Muscle layer of duodenum (tissue), 2 donors: ENCODE results near the gene CCM2L.

Source experiments
- H3K27ac ChIP-seq: one replicate; pipeline ENCODE4 v1.7.0; 2013; ENCODE audit warnings: mild to moderate bottlenecking, low read length
- H3K27me3 ChIP-seq: one replicate; pipeline ENCODE4 v1.7.0; 2013; ENCODE audit warnings: low read depth, mild to moderate bottlenecking, control low read depth, low read length
- H3K36me3 ChIP-seq, 2 donors: one replicate each; pipeline ENCODE4 v1.7.0; 2013; ENCODE audit warnings: low read length in 2 of 2, control low read depth in 1 of 2, mild to moderate bottlenecking in 1 of 2; ENCODE audit not compliant: insufficient read depth in 2 of 2, control insufficient read depth in 1 of 2
- H3K4me1 ChIP-seq, 2 donors: one replicate each; pipeline ENCODE4 v1.7.0; 2013; ENCODE audit warnings: low read length in 2 of 2, mild to moderate bottlenecking in 2 of 2, control low read depth in 1 of 2, moderate library complexity in 1 of 2; ENCODE audit not compliant: insufficient read depth in 2 of 2, control insufficient read depth in 1 of 2
- H3K4me3 ChIP-seq, 2 donors: one replicate each; pipeline ENCODE4 v1.7.0; 2013; ENCODE audit warnings: low read length in 2 of 2, low read depth in 1 of 2, mild to moderate bottlenecking in 1 of 2
- H3K9me3 ChIP-seq, 2 donors: one replicate each; pipeline ENCODE4 v1.7.0; 2013; ENCODE audit warnings: low read length in 2 of 2, control low read depth in 1 of 2, mild to moderate bottlenecking in 1 of 2; ENCODE audit not compliant: control insufficient read depth in 1 of 2
- donor health status: healthy.

CCM2L gene

DNA sequence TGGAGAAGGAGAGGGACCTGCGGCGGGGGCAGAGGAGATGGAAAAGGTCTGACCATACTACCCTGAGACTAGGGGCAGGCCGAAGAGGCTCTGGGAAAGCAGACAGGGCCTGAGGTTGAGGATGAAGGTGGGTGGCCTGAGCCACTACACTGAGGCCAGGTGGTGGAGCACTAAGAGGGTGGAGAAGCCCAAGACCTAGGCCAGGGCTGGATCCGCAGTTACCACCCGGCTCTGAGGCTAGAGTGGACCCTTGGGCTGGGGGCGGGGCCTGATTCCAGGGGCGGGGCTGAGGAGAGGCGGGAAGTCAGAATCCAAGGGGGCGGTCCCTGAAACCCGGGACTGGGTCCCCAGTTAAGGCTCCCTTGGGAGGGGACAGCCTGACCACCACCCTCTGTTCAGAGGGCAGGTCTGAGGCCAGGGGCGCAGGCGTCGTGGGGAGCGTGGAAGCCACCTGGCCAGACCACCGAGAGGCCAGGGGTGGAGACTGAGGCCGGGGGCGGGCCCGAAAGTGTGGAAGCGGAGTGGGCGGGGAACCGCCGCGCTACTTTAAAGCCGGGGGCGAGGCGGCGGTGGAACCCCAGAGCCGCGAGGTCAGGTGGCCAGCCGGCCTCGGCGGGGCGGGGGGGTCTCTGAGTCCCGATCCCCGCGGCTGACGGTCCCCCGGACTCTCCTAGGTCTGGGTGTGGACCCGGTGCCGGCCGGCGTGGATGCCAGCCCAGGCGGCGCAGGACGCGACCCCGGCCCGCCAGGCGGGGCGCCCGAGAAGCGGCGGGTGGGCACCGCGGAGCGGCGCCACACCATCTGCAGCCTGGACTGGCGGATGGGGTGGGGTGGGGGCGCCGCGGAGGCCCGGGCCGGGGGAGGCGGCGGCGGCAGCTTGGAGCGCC lies 8.3 kb downstream of the CCM2L start:
- no peak overlapping the region for H3K27ac ChIP-seq
- peaks cover 5 to 9% of the 10 kb centered on the region in 2 donors for H3K4me1 ChIP-seq
- peaks cover 21% of the 10 kb centered on the region for H3K27me3 ChIP-seq
- H3K9me3 ChIP-seq: no peaks in the 10 kb centered on the region
- peak overlapping the region; percentile 26 to 70 for H3K4me3 ChIP-seq
- H3K36me3 ChIP-seq: no peaks in the 10 kb centered on the region

DNA sequence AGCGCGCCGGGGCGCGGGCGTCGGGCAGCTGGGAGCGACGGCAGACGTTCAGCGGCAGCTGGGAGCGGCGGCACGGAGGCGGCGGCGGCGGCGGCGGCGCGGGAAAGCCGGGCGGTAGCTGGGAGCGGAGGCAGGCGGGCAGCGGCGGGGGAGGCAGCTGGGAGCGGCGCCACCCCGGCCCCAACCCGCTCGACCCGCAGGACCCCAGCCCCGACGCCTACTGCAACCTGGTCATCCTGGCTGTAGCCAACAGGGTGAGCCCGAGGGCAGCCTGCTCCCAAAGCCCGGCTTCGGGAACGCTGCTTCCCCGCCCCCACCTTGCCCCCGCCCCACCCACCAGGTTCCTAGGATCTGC lies 8.9 kb downstream of the CCM2L start:
- H3K4me1 ChIP-seq: peaks cover 5 to 9% of the 10 kb centered on the region in 2 donors
- peaks cover 21% of the 10 kb centered on the region for H3K27me3 ChIP-seq
- H3K9me3 ChIP-seq: no peaks in the 10 kb centered on the region
- H3K27ac ChIP-seq: no peak overlapping the region
- no peaks in the 10 kb centered on the region for H3K36me3 ChIP-seq
- H3K4me3 ChIP-seq: no peak overlapping the region

DNA sequence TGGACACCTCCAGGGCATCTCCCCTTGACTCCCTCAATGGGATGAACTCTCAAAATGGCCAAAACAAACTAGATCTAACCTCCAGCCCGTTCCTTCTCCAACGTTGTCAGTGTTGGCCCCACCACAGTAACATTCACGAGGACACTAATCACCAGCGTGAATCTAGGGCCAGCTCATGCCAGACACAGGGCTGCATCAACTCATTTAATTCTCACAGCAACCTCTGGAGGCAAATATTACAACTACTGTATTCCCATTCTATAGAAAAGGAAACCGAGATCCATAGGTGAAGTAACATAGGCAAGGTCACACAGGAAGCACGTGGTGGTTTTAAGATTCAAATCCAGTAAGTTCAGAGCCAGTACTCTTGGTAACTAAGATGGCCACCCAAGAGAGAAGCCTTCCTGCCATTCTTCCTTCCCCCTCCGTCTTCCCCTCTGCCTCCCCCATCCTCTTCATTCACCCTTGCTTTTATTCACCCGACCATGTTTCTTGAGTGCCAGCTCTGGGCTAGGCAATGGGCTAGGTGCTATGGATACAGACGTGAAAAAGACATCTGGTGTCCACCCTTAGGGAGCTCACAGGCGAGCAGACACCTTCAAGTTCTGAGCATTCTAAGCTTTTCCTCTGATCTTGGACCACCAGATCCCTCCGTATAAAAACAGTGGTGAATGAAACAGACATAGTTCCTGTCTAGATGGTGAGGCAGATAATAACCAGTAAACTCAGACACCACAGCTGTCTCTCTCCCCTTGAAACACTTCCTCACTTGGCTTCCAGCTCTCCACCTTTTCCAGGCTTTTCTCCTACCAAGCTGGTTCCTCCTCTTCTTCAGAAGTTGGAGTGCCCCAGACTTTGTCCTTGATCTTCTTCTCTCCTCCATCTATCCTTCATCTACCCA lies 9.6 kb downstream of the CCM2L start:
- no peak overlapping the region for H3K4me3 ChIP-seq

GRCh38 chr20:32021091-32021490 lies 10.9 kb downstream of the CCM2L start:
- Histone ChIP-seq H3K9me3 (no peaks in the 10 kb centered on the region), H3K27ac (no peak overlapping the region), H3K4me1 (peaks cover 5 to 9% of the 10 kb centered on the region in 2 donors), H3K4me3 (no peak overlapping the region), H3K36me3 (no peaks in the 10 kb centered on the region), H3K27me3 (peaks cover 21% of the 10 kb centered on the region)

More for the DNA sequence above, 9.6 kb downstream of the CCM2L start:
- Histone ChIP-seq H3K36me3 (no peaks in the 10 kb centered on the region), H3K9me3 (no peaks in the 10 kb centered on the region), H3K27ac (no peak overlapping the region), H3K27me3 (peaks cover 21% of the 10 kb centered on the region), H3K4me1 (peaks cover 5 to 9% of the 10 kb centered on the region in 2 donors)

- Histone ChIP-seq H3K27me3 (peaks cover 9% of the 10 kb centered on the region), H3K4me1 (peaks cover 0 to 1% of the 10 kb centered on the region in 2 donors), H3K36me3 (no peaks in the 10 kb centered on the region)
Observed at GRCh38 chr20:32024683-32025295, 14.6 kb downstream of the CCM2L start.

DNA sequence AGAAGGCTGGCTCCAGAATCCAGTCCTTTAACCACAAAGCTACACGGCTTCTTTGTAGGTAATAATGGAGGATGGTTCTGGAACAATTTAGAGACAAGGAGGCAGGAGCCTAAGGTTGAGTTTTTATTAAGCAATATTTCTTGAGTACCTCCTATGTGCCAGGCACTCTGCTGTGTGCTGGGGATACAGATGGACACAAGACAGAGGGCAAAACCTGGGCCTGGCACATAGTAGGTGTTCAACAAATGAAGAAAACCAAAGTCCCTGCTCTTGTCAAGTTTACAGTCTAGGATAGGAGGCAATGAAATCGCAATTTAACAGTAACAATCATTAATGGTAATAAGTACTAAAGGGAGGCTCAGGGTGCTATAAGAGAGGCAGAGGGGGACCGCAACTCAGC lies 17.4 kb downstream of the CCM2L start:
- H3K9me3 ChIP-seq: no peaks in the 10 kb centered on the region
- no peak overlapping the region for H3K4me3 ChIP-seq
- no peaks in the 10 kb centered on the region for H3K27me3 ChIP-seq
- H3K36me3 ChIP-seq: no peaks in the 10 kb centered on the region
- no peak overlapping the region for H3K27ac ChIP-seq
- peaks cover 0 to 10% of the 10 kb centered on the region in 2 donors for H3K4me1 ChIP-seq

More at GRCh38 chr20:32024683-32025295, 14.6 kb downstream of the CCM2L start:
- Histone ChIP-seq H3K27ac (no peak overlapping the region), H3K4me3 (no peak overlapping the region), H3K9me3 (no peaks in the 10 kb centered on the region)

DNA sequence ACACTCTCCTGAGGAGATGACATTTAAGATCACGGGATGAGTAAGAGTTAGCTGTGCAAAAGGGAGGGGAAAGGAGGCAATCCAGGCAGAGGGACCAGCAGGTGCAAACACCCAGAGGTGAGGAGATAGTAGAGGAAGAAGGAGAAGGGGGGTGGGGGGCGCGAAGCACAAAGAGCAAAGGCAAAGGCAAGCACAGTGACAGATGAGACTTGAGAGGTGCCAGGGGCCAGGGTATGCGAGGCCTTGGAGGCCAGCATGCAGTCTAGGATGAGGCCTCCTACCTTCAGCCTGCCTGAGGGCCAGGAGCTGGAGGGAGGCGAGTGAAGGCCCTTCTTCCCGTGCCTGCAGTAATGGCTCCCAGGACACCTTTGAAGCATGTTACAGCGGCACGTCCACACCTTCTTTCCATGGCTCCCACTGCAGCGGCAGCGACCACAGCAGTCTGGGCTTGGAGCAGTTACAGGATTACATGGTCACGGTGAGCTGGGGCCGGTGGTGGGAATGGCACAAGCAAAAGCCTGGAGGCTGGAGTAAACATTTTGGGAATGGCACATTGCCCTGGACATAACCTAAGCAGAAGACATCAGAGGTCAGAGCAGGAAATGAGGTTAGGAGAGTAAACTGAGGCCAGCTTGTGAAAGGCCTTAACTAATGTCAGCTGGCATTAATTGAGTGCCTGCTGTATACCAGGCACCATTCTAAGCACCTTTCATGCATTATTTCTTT lies 18.6 kb downstream of the CCM2L start:
- no peaks in the 10 kb centered on the region for H3K27me3 ChIP-seq
- no peaks in the 10 kb centered on the region for H3K36me3 ChIP-seq
- H3K9me3 ChIP-seq: no peaks in the 10 kb centered on the region
- H3K27ac ChIP-seq: no peak overlapping the region
- H3K4me3 ChIP-seq: no peak overlapping the region
- peaks cover 0 to 10% of the 10 kb centered on the region in 2 donors for H3K4me1 ChIP-seq

- Histone ChIP-seq H3K4me1 (peaks cover 0 to 10% of the 10 kb centered on the region in 2 donors), H3K27ac (no peak overlapping the region), H3K27me3 (peaks cover under 1% of the 10 kb centered on the region), H3K9me3 (no peaks in the 10 kb centered on the region), H3K4me3 (no peak overlapping the region), H3K36me3 (no peaks in the 10 kb centered on the region)
Observed at GRCh38 chr20:32029561-32029960, 19.3 kb downstream of the CCM2L start.

GRCh38 chr20:32031007-32031958 lies 21.0 kb downstream of the CCM2L start:
- H3K4me3 ChIP-seq: peak overlapping the region; percentile 17 to 52
- no peaks in the 10 kb centered on the region for H3K9me3 ChIP-seq
- peaks cover 10% of the 10 kb centered on the region for H3K27me3 ChIP-seq
- H3K4me1 ChIP-seq: peaks cover 0 to 10% of the 10 kb centered on the region in 2 donors
- no peaks in the 10 kb centered on the region for H3K36me3 ChIP-seq
- H3K27ac ChIP-seq: no peak overlapping the region

- no peak overlapping the region for H3K4me3 ChIP-seq
- peaks cover 10% of the 10 kb centered on the region for H3K27me3 ChIP-seq
- peaks cover 0 to 10% of the 10 kb centered on the region in 2 donors for H3K4me1 ChIP-seq
- H3K36me3 ChIP-seq: no peaks in the 10 kb centered on the region
- no peak overlapping the region for H3K27ac ChIP-seq
- H3K9me3 ChIP-seq: no peaks in the 10 kb centered on the region
Observed at GRCh38 chr20:32033316-32033715, 23.1 kb downstream of the CCM2L start.
